HG03571 (cell line): Measurements from ENCODE around the gene TIMM44.

Source experiments
- ATAC-seq: cut with Tn5 transposase; IDR thresholded peaks from one replicate; pipeline ENCODE4 v1.9.1; 2021; ENCODE audit not compliant: unreplicated experiment

Gene TIMM44

GRCh38 chr19:7877249-7877836 lies 66.1 kb downstream of the TIMM44 start:
- no peak for ATAC-seq
